Raji (cell line): ENCODE measurements around the gene TRDMT1.

ENCODE experiments used
- POLR2A ChIP-seq: IDR thresholded peaks from 2 replicates; pipeline ENCODE4 v1.6.1; 2011; ENCODE audit warnings: low read depth, low read length, control low read depth; ENCODE audit not compliant: insufficient read depth

Gene TRDMT1

GRCh38 chr10:17146892-17147291, 54.6 kb downstream of the TRDMT1 start:
- TF ChIP-seq POLR2A: no peak

GRCh38 chr10:17145239-17145638, 56.2 kb downstream of the TRDMT1 start:
- TF ChIP-seq POLR2A: no peak

- no peak for TF ChIP-seq POLR2A
Measured at GRCh38 chr10:17144757-17145156, 56.7 kb downstream of the TRDMT1 start.

- TF ChIP-seq POLR2A: no peak
Measured at GRCh38 chr10:17144032-17144431, 57.4 kb downstream of the TRDMT1 start.

- no peak for TF ChIP-seq POLR2A
Measured at GRCh38 chr10:17143055-17143690, 58.3 kb downstream of the TRDMT1 start.

GRCh38 chr10:17141504-17142229, 59.8 kb downstream of the TRDMT1 start:
- TF ChIP-seq POLR2A: no peak

- no peak for TF ChIP-seq POLR2A
Measured at GRCh38 chr10:17140386-17140761, 61.1 kb downstream of the TRDMT1 start.

GRCh38 chr10:17138460-17139042, 62.9 kb downstream of the TRDMT1 start:
- TF ChIP-seq POLR2A: no peak

- no peak for TF ChIP-seq POLR2A
Measured at GRCh38 chr10:17134737-17135260, 66.7 kb downstream of the TRDMT1 start.

GRCh38 chr10:17134282-17134681, 67.2 kb downstream of the TRDMT1 start:
- TF ChIP-seq POLR2A: no peak

GRCh38 chr10:17129741-17130140, 71.7 kb downstream of the TRDMT1 start, which contains the start of gene CUBN:
Gene CUBN (minus strand): TSS chr10:17129811. CDS start chr10:17129765, 46 bp downstream.
- no peak for TF ChIP-seq POLR2A

- TF ChIP-seq POLR2A: no peak
Measured at GRCh38 chr10:17128261-17128660, 73.2 kb downstream of the TRDMT1 start.

- no peak for TF ChIP-seq POLR2A
Measured at GRCh38 chr10:17126327-17126726, 75.1 kb downstream of the TRDMT1 start.

- no peak for TF ChIP-seq POLR2A
Measured at GRCh38 chr10:17125206-17125893, 76.1 kb downstream of the TRDMT1 start.

GRCh38 chr10:17123961-17124360, 77.5 kb downstream of the TRDMT1 start:
- TF ChIP-seq POLR2A: no peak
